SIG-M5 treated with dmso at 0.1 percent for 504 hours (cell line): ENCODE results near the gene C19orf47.
A peak's percentile ranks its signal among the peaks of the same experiment; 100 is the strongest.

Experiments
- DNase-seq: peaks from one replicate; lab custom pipeline; 2025; ENCODE audit not compliant: unreplicated experiment; lab: John Stamatoyannopoulos, UW

Gene C19orf47

GRCh38 chr19:40320558-40320935 is 27.6 kb downstream of the C19orf47 start:
- DNase-seq, result no peak

- no peak for DNase-seq
Measured at GRCh38 chr19:40317338-40317737, 30.9 kb downstream of the C19orf47 start.

GRCh38 chr19:40315812-40316470 is 32.3 kb downstream of the C19orf47 start:
- DNase-seq, result no peak

GRCh38 chr19:40314656-40315055 is 33.5 kb downstream of the C19orf47 start:
- peak; percentile 13 for DNase-seq

GRCh38 chr19:40313229-40313983 is 34.8 kb downstream of the C19orf47 start:
- no peak for DNase-seq

GRCh38 chr19:40312533-40312932 is 35.7 kb downstream of the C19orf47 start:
- no peak for DNase-seq

- no peak for DNase-seq
Measured at GRCh38 chr19:40309666-40310065, 38.5 kb downstream of the C19orf47 start.

GRCh38 chr19:40305403-40305802 is 42.8 kb downstream of the C19orf47 start:
- DNase-seq, result peak; percentile 80

GRCh38 chr19:40304306-40304705 is 43.9 kb downstream of the C19orf47 start:
- DNase-seq, result no peak

- DNase-seq, result no peak
Measured at GRCh38 chr19:40303765-40304164, 44.4 kb downstream of the C19orf47 start.

GRCh38 chr19:40302224-40303011 is 45.8 kb downstream of the C19orf47 start:
- no peak for DNase-seq

- DNase-seq, result no peak
Measured at GRCh38 chr19:40300668-40301067, 47.5 kb downstream of the C19orf47 start.

- DNase-seq, result no peak
Measured at GRCh38 chr19:40298026-40298425, 50.2 kb downstream of the C19orf47 start.

- DNase-seq, result no peak
Measured at GRCh38 chr19:40294560-40294959, 53.6 kb downstream of the C19orf47 start.

- no peak for DNase-seq
Measured at GRCh38 chr19:40286971-40287421, 61.2 kb downstream of the C19orf47 start.

GRCh38 chr19:40286235-40286970 is 61.8 kb downstream of the C19orf47 start:
- DNase-seq, result no peak

- peak; percentile 99 for DNase-seq
Measured at GRCh38 chr19:40285353-40286234, 62.6 kb downstream of the C19orf47 start.

GRCh38 chr19:40284501-40285352 is 63.5 kb downstream of the C19orf47 start, which contains the start of gene AKT2:
Gene AKT2, minus strand, starts transcription at chr19:40285345. Its CDS starts 20,078 bp downstream, at chr19:40265267.
- peak; percentile 48 for DNase-seq

- DNase-seq, result no peak
Measured at GRCh38 chr19:40284251-40284500, 64.0 kb downstream of the C19orf47 start.
